GM21576 (cell line): ENCODE results near the gene EEF1G.
"Not testable (repeated sequence)": the region's sequence is repeated elsewhere in the genome, so short reads cannot be mapped to it uniquely, and the experiment has no call there.

Experiments
- ATAC-seq: cut with Tn5 transposase; IDR thresholded peaks from one replicate; pipeline ENCODE4 v1.9.1; 2021; ENCODE audit warnings: mild to moderate bottlenecking, moderate library complexity; ENCODE audit not compliant: unreplicated experiment

The EEF1G gene

GRCh38 chr11:62556108-62556874 is 17.4 kb downstream of the EEF1G start:
- peak; percentile 39 for ATAC-seq

- ATAC-seq, result peak; percentile 23
These were observed 18.1 kb downstream of the EEF1G start for GRCh38 chr11:62555464-62556107.

GRCh38 chr11:62554387-62555167 is 19.1 kb downstream of the EEF1G start:
- no peak for ATAC-seq

GRCh38 chr11:62553839-62554361 is 19.8 kb downstream of the EEF1G start:
- ATAC-seq, result no peak

GRCh38 chr11:62553080-62553838 is 20.4 kb downstream of the EEF1G start:
- ATAC-seq, result no peak

- no peak for ATAC-seq
These were observed 21.1 kb downstream of the EEF1G start for GRCh38 chr11:62552485-62553079.

- not testable (repeated sequence) for ATAC-seq
These were observed 23.2 kb downstream of the EEF1G start for GRCh38 chr11:62550478-62550877.

GRCh38 chr11:62548545-62549335 is 25.0 kb downstream of the EEF1G start:
- ATAC-seq, result no peak

- no peak for ATAC-seq
These were observed 25.9 kb downstream of the EEF1G start for GRCh38 chr11:62547691-62548281.

- ATAC-seq, result no peak
These were observed 26.6 kb downstream of the EEF1G start for GRCh38 chr11:62546929-62547625.

- no peak for ATAC-seq
These were observed 27.3 kb downstream of the EEF1G start, which contains the start of gene AHNAK for GRCh38 chr11:62546244-62546928. AHNAK (minus strand) TSS chr11:62546806; CDS start chr11:62536098, 10,708 bp downstream.

- ATAC-seq, result no peak
These were observed 28.1 kb downstream of the EEF1G start for GRCh38 chr11:62545437-62546243.

- no peak for ATAC-seq
These were observed 28.9 kb downstream of the EEF1G start for GRCh38 chr11:62544581-62545436.

GRCh38 chr11:62543680-62544444 is 29.8 kb downstream of the EEF1G start:
- no peak for ATAC-seq
